Activated CD4-positive, alpha-beta T cell treated with anti-CD3 and anti-CD28 coated beads, Interleukin-2, amount 50 U/mL, for 48 hours (primary cell): Measurements from ENCODE around the gene EIF4E.
"Not testable (repeated sequence)": the region's sequence is repeated elsewhere in the genome, so short reads cannot be mapped to it uniquely, and the experiment has no call there.

Experiments
- DNase-seq, 2 experiments: peaks; one replicate each; pipeline ENCODE4 v3.0.0-alpha.2; 2020

The EIF4E gene, protein sequence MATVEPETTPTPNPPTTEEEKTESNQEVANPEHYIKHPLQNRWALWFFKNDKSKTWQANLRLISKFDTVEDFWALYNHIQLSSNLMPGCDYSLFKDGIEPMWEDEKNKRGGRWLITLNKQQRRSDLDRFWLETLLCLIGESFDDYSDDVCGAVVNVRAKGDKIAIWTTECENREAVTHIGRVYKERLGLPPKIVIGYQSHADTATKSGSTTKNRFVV

DNA sequence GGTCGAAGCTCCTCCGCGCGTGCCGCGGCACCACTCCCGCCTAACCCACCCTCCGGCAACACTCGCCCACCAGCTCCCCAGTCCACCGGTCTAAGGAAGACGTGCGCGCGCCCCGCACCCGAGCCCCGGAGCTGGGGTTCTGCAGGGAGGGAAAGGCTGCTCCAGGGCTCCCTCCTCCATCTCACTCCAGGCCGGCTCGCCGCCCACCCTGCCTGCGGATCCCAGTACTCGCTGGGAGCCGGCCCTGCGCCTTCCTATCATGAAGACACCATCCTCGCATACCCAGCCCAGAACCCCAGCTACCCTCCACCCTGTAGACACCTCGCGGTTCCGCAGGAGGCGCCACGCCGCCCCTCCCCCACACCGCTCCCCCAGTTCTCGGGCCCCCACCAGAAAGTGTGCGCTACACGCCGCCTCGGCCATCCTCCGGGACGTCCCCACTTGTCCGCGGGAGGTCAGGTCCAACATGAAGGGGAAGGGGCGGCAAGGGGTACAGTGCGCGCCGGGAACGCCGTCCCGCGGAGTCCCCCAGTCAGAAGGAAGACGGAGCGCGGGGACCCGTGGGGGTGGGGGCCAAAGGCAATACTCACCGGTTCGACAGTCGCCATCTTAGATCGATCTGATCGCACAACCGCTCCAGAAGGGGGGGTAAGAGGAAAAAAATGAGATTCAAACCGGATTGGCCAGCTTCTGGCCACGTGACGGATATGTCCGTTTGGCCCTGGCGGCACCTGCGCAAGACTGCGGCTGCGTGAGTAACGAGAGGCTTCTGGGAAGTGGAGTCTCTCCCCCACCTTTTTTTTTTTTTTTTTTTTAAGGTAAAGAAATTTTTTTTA, at the start of gene EIF4E:
EIF4E (minus strand) TSS at position 629 of the 836 bp plus-strand sequence; CDS start at position 608, 21 bp downstream.
- peak; percentile 94 to 96 for DNase-seq

DNA sequence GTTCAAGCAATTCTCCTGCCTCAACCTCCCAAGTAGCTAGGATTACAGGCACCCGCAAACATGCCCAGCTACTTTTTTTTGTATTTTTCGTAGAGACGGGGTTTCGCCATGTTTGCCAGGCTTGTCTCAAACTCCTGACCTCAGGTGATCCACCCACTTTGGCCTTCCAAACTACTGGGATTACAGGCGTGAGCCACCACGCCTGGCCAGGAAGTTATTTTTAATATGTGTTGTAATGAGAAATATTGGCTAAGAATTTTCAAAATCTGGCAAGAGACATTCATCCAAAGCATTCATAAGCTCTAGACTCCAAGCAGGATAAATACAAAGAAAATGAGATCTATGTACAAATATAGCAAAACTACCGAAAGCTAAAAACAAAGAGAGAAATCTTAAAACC, 48.6 kb upstream of the EIF4E start:
- no peak for DNase-seq

DNA sequence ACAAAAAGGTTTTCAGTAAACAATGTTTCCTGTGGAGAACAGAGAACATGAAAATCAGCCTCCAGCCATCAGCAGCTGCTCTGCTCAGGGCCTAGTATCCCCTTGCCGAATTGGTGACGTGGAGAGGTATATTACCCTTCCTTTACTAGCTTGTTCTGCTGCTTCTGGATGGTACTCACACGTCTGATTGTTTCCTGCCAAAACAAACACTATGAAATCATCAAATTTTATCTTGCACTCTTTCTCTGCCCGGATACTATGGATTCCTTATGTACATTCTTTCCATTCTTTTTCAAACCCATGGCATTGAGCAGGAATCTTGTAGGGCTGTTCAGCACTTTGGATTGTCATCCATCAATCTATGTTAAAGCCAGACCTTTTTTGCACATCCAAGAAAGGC, 47.8 kb upstream of the EIF4E start:
- no peak for DNase-seq

DNA sequence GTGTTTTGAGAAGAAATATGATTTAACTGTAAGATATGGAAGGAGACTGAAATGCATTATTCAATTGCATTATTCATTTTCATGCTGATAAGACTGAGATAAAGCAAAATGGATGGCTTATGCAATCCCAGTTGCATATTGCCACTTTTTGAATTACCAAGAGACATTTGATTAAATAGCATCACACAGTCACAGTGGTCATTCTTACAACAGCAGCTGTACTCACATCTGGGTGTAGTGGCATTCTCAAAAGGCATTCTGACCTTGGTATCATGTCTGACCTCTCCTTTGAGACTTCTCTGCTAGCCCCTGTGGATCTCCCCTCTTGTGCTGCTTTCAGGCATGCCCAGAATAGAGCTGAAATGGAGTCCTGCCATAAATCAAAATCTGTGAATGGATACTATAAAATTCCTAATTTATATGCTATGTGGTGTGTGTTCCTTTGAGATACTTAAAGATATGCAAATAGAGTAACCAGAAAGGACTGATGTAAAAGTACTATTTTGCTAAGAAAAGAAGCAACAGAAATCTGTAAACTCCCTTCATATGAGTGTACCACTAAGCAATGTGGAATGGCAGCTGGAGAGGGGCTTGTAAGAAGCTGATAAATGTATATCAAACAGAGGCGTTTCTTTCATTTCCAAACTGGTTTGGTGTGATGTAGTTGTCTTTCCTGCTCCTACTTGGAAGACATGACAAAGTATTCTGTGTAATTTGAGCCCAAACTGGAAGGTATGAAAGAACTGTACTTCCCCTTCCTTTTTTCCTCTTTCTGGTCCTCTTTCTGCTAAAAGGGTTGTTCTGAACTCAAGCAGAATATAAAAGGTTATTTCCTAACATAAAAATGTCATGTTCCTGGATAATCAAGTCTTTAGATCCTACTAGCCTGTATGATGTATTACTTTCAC, 41.2 kb upstream of the EIF4E start:
- DNase-seq: no peak

DNA sequence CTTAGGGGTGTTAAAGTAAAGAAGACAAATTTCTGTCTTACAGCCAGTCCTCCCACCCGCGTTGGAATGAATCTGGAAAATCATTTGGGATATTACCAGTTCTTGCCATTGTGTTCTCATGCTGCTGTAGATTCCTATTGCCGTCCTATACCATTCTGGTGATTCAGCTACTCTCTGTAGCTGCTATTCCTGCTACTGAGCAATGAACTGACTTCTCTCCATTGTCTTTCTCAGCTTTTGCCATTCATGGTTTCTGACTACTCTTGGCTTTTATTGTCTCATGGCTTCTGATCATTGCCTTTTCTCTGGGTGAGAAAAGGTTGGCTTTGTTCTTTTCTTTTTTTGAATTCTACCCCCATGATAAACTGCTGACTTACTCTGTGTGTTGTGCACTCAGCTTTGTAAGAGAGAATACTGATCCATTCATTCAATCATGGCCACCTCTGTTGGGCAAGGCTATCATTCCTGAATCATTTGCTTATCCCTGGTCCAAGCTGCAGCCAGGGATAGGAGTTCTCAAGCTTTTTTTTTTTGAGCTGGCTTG, 38.9 kb upstream of the EIF4E start:
- no peak for DNase-seq

DNA sequence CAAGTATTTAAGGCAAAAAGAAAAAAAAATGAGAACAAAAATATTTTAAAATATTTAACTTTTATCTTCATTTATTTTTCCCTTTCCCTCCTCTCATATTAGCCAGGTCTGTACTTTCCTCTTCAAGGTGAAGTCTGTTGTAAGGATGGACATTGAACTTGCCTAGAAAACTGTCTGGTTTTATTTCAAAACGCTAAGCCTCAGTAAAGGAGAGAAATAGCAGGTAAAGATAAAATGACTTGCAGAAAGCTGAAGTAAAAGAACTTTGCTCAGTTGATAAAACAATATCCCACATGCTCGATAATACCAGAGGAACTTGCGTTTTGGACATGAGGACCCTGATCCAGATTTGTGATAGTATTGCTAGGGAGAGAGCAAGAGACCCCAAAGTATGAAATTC, 38.0 kb upstream of the EIF4E start:
- DNase-seq: no peak

DNA sequence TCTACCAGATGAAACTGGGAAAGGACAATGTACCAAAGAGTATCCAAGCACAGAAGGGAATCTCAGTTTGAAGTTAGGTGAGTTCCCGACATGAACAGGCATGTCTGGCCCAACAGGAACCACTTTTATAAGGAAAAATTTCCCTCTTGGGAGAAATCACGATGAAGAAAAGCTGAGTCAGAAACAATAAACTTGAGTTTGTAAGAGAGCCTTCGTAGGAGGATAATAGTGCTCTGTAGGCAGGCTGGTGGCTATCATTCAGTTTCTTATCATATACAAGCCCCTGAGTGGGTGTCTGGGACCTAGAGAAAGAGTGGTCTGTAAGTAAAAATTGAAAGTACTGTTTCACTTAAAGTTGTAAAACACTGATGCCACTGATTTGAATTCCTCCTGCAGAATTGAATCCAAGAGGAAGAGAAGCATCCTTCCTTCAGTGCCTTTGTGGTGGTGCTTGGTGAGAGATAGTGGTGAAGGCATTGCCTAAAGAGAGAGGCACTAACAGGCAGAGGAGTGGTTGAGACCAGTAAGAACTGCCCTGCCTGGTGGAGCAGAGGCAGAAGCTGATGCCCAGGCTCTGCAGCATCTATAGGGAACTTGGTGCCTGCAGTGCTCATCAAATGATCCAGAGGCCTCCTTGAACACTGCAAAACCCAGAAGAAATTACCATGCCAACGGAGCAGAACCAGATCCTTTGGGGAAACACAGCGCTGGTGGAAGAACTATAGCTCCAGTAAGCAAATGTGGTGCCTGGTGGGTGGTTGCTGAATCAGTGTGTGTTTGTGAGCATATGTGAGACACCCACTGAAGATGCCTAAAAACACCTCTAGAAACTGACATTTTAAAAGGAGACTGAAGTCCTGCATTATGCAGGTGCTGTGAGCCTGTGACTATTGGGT, 34.9 kb upstream of the EIF4E start:
- DNase-seq: no peak

DNA sequence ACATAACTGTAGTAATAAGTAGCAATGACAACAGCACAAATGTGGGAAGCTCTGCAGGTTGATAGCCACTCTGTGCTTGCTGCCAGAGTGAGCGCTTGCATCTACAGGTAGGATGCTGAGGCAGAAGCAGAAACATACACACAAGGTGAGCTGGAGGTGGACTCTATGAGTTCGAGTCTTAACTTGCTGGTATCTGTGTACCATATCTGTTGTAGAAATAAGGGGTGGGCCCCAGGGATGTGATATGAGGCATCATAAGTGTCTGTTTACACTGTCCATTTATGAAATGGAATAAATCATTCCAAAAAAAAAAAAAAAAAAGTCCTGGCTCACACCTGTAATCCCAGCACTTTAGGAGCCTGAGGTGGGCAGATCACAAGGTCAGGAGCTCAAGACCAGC, 32.8 kb upstream of the EIF4E start:
- no peak for DNase-seq

DNA sequence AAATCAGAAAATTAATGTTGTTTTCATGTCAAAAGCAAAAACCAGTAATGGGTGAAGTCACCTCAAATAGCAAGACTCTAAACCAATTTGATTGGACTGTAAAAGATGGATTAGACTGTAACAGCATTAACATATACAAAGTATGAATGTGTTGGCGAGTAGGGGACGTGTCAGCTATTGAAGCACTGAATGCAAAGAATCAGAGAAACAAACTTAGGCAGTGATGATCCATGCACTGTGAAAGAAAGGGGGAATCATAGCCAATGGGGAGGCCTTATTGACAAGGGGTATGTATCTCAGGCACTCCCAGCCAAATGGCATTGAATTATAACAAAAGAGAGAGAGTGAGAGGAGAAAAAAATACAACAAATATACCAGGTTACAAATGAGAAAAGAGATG, 30.5 kb upstream of the EIF4E start:
- DNase-seq: no peak

DNA sequence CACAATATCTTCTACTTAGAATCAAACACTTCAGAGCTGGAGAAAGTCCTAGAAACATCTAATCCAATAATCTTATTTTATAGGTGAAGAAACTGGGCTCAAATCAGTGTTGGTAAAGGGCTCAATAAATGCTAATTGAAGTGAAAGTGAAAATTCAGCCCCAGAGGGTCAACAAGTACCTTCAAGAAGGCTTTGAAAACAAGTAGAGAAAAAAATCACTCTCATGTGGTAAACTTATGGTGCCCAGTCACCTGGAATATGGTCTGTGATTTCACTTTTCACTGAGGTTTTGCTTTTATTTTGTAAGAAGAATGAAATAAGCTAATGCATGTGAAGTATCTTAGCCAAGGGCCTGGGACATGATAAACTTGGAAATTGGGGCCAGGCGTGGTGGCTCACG, 29.1 kb upstream of the EIF4E start:
- no peak for DNase-seq

DNA sequence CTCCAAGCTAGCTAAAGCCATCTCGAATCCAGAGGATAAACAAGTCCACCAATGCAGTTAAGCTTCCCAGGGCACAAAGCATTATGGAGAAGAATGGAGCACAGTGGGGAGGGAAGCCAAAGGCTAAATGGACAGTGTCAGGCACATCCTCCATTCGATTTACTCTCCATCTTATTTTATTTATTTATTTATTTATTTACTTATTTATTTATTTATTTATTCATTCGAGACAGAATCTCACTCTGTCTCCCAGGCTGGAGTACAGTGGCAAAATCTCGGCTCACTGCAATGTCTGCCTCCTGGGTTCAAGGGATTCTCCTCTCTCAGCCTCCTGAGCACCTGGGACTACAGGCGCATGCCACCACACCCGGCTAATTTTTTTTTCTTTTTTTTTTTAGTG, 26.3 kb upstream of the EIF4E start:
- DNase-seq: no peak

DNA sequence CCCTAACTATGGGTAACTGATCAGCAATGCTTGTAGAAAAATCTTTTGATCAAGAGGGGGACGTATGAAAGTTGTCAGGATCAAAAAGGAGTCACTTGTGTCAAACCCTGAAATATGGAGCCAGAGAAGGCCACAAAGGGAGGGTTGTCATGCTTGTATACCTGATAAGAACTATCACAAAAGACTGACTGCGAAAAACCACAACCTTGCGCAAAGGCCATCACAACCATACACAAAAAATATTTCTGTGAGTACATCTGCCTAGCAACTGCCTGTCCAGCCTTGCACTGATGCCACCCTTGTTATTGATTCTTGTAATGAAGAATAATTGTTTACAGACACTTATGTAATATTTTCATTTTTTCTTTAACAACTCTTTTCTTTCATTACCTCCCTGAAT, 22.8 kb upstream of the EIF4E start:
- DNase-seq: no peak

DNA sequence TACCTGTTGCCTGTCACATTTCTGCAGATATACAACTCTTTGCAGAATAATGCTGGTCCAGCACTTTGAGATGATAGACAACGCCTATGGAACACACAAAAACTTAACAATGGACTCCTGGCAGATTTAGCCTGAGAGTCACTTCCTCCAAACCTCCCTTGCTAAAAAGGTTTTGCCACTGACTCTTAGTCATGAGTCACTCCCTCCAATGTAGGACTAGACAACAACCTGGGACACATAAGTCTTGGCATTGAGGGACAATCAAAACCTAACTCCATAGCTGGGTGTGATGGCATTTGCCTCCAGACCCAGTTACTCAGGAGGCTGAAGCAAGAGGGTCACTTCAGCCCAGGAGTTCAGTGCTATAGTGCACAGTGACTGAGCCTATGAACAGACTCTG, 22.0 kb upstream of the EIF4E start:
- DNase-seq: no peak

DNA sequence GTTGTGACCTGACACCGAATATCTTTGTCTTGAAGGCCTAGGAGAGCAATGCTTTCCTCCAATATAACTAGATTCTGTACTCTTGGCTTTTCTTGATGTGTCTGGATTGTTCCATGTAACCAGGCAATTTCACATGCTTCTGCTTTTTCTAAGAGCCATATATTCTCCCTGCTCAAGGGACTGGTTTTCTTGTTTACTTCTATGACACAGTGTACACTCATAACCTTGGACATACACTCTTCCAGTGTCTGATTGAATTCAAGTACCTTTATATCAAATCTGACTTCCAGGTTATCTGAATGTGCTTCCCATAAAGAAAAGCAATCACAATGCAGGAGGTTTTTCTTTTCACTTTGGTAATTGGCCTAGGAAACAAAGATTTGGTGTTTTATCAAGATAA, 17.4 kb upstream of the EIF4E start:
- DNase-seq: no peak

DNA sequence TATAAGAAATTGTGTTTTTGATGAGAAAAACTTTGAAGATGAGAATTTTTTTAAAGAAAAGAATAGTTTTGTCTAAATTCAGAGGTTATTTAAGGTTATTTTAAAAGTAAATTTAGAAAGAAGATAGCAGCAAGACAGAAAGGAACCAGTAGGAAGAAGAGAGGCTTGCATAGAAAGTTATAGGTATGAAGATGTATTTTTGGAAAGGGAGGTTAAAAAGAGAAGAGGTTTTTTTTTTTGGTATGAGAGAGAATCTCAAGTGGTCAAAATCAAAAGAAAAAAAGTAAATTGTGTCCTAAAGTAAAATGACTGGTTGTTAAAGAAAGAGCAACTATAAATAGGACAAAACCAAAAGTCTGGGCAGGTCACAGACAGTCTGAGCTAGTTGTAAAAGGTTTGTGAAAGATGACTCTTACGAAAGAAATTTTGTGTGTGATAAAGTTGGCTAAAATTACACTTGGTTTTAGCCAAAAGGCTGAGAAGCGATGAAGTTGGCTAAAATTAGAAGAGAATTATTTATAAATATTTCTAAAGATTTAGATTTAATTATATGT, 16.4 kb upstream of the EIF4E start:
- DNase-seq: no peak

DNA sequence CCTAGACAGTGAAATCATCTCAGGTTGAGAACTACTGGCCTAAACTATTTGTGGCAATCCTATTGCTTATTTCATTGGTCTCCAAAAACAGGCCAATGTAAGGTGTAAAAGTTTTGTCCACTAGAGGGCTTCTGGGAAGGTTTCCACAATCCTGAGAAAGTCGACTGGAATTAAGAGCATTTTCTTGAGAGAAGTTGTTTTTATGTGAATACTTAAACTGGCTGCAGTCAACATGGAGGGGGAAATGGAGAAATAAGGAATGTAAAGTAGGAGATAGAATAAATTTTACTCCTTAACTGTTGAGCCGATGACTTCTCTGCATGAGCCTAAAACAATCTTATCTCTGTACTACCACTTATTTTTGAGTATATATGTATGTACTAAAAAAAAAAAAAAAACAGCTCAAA, 11.0 kb upstream of the EIF4E start:
- DNase-seq: no peak

DNA sequence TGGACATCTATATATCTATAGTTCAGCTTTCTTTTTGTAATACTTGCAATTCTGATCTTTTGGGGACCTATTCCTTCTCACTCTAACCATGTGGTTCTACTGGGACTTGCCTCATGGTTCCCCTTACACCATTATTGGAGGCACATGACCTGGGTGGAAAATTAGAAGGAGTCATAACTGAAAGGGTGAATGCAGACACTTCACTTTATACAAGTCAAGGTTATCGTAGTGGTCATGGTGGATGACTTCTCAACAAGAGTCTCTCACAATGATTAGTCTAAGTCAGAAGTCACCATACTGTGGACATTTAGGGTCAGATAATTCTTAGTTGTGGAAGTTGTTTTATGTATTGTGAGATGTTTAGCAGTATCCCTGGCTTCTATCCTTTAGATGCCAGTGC, 10.5 kb upstream of the EIF4E start:
- no peak for DNase-seq

DNA sequence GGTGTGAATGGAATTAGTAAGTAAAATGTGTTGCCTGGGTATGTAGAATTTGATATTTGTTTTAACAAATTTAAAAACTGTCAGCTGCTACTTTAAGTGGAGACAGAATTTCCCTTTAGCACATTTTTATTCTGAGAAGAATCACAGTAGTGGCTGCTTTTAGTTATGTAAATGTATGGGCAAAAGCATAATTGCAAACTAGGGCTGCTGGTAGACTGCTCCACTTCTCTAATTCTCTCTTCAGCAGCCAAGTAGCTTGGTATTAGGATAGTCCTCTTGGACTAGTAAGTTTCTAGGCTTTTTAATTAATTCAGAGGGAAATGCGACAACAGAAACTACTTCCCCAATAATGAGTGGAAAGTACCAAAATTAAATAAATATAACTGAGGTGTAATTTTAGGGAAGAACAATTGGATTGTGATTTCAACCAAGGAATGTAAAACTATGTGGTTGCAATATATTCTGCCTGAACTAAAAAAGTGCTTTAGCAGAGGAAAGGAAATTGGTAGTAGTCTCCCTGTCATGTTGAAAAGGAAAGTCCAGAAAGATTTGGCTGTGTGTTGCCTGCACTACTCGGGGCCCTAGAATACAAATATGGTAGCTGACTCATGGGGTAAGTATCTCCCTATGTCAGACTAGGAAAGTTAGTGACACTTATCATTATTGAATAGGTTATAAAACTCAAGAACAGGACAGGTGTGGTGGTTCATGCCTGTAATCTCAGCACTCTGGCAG, 9.2 kb upstream of the EIF4E start:
- DNase-seq: no peak

DNA sequence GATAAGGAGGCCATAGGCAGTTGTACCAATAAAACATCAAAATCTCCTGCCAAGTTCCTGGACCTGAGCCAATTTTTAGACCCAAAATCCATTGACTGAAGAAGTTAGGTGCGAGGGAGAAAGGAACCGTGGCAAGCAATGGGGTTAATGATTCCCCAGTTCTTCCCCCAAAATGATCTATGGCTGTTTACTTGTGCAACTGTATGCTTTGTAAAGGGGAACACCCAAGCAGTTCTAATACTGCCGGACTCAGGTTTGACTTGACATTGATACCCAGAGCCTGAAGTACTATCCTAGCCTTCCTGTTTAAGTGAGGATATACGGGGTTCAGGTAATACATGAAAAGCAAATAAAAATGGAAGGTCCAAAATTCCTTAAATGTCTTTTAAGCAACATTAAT, 6.7 kb upstream of the EIF4E start:
- DNase-seq: no peak

DNA sequence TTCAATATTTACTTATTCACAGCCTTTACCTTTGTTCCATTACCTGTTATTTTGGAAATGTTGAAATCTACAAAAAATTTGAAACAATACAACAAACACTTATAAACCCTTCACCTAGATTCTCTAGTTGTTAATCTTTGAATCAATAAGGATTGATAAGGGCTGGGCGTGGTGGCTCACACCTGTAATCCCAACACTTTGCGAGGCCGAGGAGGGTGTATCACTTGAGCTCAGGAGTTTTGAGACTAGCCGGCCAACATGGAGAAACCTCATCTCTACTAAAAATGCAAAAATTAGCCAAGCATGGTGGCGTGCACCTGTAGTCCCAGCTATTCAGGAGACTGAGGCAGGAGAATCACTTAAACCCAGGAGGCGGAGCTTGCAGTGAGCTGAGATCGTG, 5.9 kb upstream of the EIF4E start:
- not testable (repeated sequence) for DNase-seq

DNA sequence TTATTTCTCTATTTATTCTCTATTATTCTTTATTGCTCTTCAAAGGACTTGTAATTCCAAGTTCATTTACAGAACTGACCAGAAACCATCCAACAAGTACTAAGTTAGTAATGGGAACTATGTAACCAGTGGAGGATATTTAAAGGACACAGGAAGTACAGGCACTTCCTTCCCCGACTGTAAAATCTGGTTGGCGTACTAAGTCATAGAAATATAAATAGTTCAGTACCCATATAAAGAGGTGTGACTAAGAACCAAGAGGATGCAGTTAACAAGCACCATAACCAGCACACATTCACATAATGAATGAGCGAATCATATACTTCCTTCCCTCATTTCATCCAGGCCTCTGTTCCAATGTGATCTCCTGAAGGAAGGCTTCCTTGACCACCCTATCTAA, 3.6 kb upstream of the EIF4E start:
- DNase-seq: no peak
